HepG2 (cell line): Measurements from ENCODE around the gene ZKSCAN1. TPM values are rescaled to one million over a fixed set of nuclear protein-coding genes. Genes with fewer than 3 reads are reported as not detected.
A peak's percentile ranks its signal among the peaks of the same experiment; 100 is the strongest.

Source experiments
- ARID4A ChIP-seq: sonication (generic); formaldehyde crosslinking; IDR thresholded peaks from 2 replicates; pipeline ENCODE4 v1.5.0; 2020; ENCODE audit warnings: mild to moderate bottlenecking, missing genetic modification reagents, borderline replicate concordance
- EEA1 ChIP-seq: sonication (generic); formaldehyde crosslinking; IDR thresholded peaks from 2 replicates; pipeline ENCODE4 v1.5.1; 2020; ENCODE audit warnings: mild to moderate bottlenecking, missing genetic modification reagents, borderline replicate concordance
- HOXD1 ChIP-seq: sonication (generic); formaldehyde crosslinking; IDR thresholded peaks from 2 replicates; pipeline ENCODE4 v1.5.0; 2020; ENCODE audit warnings: missing genetic modification reagents
- KLF12 ChIP-seq: sonication (generic); formaldehyde crosslinking; IDR thresholded peaks from 2 replicates; pipeline ENCODE4 v1.4.0; 2020; ENCODE audit warnings: missing genetic modification reagents, borderline replicate concordance
- MNT ChIP-seq: fragments of 450-650 bp; IDR thresholded peaks from 2 replicates; pipeline ENCODE4 v1.6.1; 2016
- PCBP1 ChIP-seq: fragments of 200-400 bp; formaldehyde crosslinking; IDR thresholded peaks from 2 replicates; pipeline ENCODE4 v1.6.1; 2017; ENCODE audit warnings: mild to moderate bottlenecking, low read depth, low read length, borderline replicate concordance
- POLR2AphosphoS5 ChIP-seq: IDR thresholded peaks from 2 replicates; pipeline ENCODE4 v1.6.1; 2012; ENCODE audit warnings: low read depth, low read length
- RARG ChIP-seq: sonication (generic); formaldehyde crosslinking; IDR thresholded peaks from 2 replicates; pipeline ENCODE4 v1.4.0; 2020; ENCODE audit warnings: low read depth, mild to moderate bottlenecking, missing genetic modification reagents
- SOX13 ChIP-seq, 3 experiments: fragments of 450-650 bp in 1 of 3; sonication (generic) in 1 of 3; formaldehyde crosslinking in 1 of 3; IDR thresholded peaks in 2 of 3; conservative IDR thresholded peaks in 1 of 3; 2 replicates each; pipeline versions ENCODE4 v1.5.0 to v1.6.1; 2016 to 2020; ENCODE audit warnings: antibody characterized with exemption in 1 of 3, mild to moderate bottlenecking in 1 of 3, missing compliant biosample characterization in 1 of 3, missing genetic modification reagents in 1 of 3, moderate library complexity in 1 of 3
- XRCC5 ChIP-seq: fragments of 200-400 bp; formaldehyde crosslinking; optimal IDR thresholded peaks from 2 replicates; pipeline ENCODE3; 2017; ENCODE audit warnings: mild to moderate bottlenecking, low read length
- ZBTB34 ChIP-seq: sonication (generic); formaldehyde crosslinking; IDR thresholded peaks from 2 replicates; pipeline ENCODE4 v1.8.0; 2022; ENCODE audit warnings: mild to moderate bottlenecking, missing genetic modification reagents
- ZNF136 ChIP-seq: sonication (generic); formaldehyde crosslinking; IDR thresholded peaks from 2 replicates; pipeline ENCODE4 v1.8.1; 2022; ENCODE audit warnings: low read depth, mild to moderate bottlenecking, moderate library complexity, missing genetic modification reagents
- ZNF431 ChIP-seq: sonication (generic); formaldehyde crosslinking; IDR thresholded peaks from 2 replicates; pipeline ENCODE4 v1.9.0; 2022; ENCODE audit warnings: missing genetic modification reagents, low read depth, mild to moderate bottlenecking, borderline replicate concordance
- ZNF543 ChIP-seq: sonication (generic); formaldehyde crosslinking; IDR thresholded peaks from 2 replicates; pipeline ENCODE4 v1.4.0; 2020; ENCODE audit warnings: mild to moderate bottlenecking, missing genetic modification reagents
- ZZZ3 ChIP-seq: sonication (generic); formaldehyde crosslinking; IDR thresholded peaks from 2 replicates; pipeline ENCODE4 v1.4.0; 2020; ENCODE audit warnings: missing genetic modification reagents, mild to moderate bottlenecking, borderline replicate concordance
- polyA plus RNA-seq, 8 experiments: library from polyadenylated mRNA; depleted of rRNA in 3 of 8; stranded (reverse) in 7 of 8; unstranded in 1 of 8; fragments of >200 nt; fragmentation: Illumina TruSeq in 4 of 8; extraction: Trizol in 4 of 8; gene quantifications; 2 replicates each; pipeline versions ENCODE4 v1.2.1 to v1.2.3, GENCODE V29; 2011 to 2016; ENCODE audit warnings: low read depth in 4 of 8, missing spikeins in 1 of 8, mixed read lengths in 1 of 8; ENCODE audit not compliant: insufficient read depth in 1 of 8
- total RNA-seq, 5 experiments: library from RNA; depleted of rRNA; stranded (reverse); fragments of >200 nt; fragmentation: Illumina TruSeq; extraction: Trizol; gene quantifications; 2 replicates each; pipeline ENCODE4 v1.2.3, GENCODE V29; 2016; ENCODE audit warnings: low read depth in 1 of 5

The ZKSCAN1 gene
- total and polyA plus RNA-seq, 2 of the 13 experiments (the other 11 are each of a cell fraction or from before 2014, with no cell fraction given), result 46.4 to 60.6 TPM

GRCh38 chr7:100003711-100004661, 11.4 kb upstream of the ZKSCAN1 start (continued):
- TF ChIP-seq POLR2AphosphoS5, result 0 out of 2 replicates have a peak, but pooled peaks have one; percentile 9
- TF ChIP-seq RARG (CRISPR knock-in tag), result no peak
- no peak for TF ChIP-seq PCBP1
- peak; percentile 98 for TF ChIP-seq XRCC5
- peak; percentile 50; the same call in 1 of the 2 replicates for TF ChIP-seq ZNF136
- TF ChIP-seq HOXD1 (CRISPR knock-in tag), result peak; percentile 26; the same call in 1 of the 2 replicates
- TF ChIP-seq SOX13 (IDR thresholded peaks at IDR 0.05), result peak; percentile 78
- TF ChIP-seq SOX13 (CRISPR knock-in tag; conservative IDR thresholded peaks at IDR 0.05 in 1 of 2, IDR thresholded peaks at IDR 0.05 in 1 of 2), result peak in 1 of 2 experiments; percentile 85; a peak in 2 of 4 replicates
- TF ChIP-seq ZBTB34 (CRISPR knock-in tag), result peak; percentile 94
- peak; percentile 83 for TF ChIP-seq ZNF543 (CRISPR knock-in tag)
- TF ChIP-seq ARID4A, result peak; percentile 71; the same call in 1 of the 2 replicates
- peak; percentile 89; the same call in 1 of the 2 replicates for TF ChIP-seq ZNF431
- peak; percentile 75 for TF ChIP-seq MNT
- TF ChIP-seq KLF12 (CRISPR knock-in tag), result no peak
- no peak; the same call in 1 of the 2 replicates for TF ChIP-seq EEA1 (CRISPR knock-in tag)
- peak; percentile 56; the same call in 1 of the 2 replicates for TF ChIP-seq ZZZ3 (CRISPR knock-in tag)
